22Rv1 (cell line): ENCODE measurements around the gene HSPA1A.
"Not testable (repeated sequence)": the region's sequence is repeated elsewhere in the genome, so short reads cannot be mapped to it uniquely, and the experiment has no call there.

Source experiments
- CTCF ChIP-seq: fragments of 450-650 bp; IDR thresholded peaks from 2 replicates; pipeline ENCODE4 v1.5.1; 2017; ENCODE audit warnings: mild to moderate bottlenecking
- ZFX ChIP-seq: fragments of 450-650 bp; IDR thresholded peaks from 2 replicates; pipeline ENCODE4 v1.6.1; 2017; ENCODE audit warnings: antibody characterized with exemption, borderline replicate concordance

GRCh38 chr6:31817133-31817928 lies 2.0 kb downstream of the HSPA1A start:
- not testable (repeated sequence) for TF ChIP-seq CTCF, ZFX
